ENCODE results near the gene FOXP2.

FOXP2 gene

DNA sequence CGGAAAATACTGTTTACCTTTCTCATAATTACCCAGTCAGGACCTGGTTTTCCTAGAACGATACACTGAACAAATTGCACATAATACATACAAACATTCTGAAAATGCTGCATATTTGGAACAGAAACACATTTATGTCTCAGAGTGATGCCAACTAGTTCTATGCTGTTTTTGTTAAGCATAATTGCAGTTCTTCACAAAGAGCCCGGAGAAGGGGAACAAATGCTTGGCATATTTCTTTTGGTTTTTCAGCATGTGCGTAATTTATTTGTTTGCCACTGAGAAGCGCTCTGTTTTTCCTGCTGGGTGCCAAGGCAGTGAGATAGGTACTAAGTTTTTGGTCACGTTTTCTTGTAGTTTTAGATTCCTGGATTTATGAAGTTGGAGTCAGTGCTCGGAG lies 326.3 kb downstream of the FOXP2 start:
- DNase-seq, result no peak

DNA sequence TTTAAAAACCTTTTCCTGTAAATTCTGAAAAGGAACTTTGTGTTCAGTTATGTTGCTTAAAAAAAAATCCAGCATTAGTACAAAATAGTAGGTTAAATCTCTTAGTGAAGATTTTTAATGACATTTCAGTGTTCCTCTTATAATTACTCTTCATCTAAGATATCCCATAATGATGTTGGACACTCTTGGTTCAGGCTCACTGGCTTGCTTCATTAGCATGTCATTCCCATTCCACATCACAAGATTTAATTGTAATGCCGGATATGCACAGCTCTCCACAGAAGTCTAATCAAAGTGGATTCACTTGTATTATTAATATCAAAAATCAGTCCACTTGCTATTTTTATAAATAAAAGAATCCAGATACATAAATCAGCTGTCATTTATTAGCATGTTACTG lies 327.3 kb downstream of the FOXP2 start:
- no peak for DNase-seq

Measured in GOT3 (cell line).